ENCODE data around the gene PSMD14.

Gene PSMD14

DNA sequence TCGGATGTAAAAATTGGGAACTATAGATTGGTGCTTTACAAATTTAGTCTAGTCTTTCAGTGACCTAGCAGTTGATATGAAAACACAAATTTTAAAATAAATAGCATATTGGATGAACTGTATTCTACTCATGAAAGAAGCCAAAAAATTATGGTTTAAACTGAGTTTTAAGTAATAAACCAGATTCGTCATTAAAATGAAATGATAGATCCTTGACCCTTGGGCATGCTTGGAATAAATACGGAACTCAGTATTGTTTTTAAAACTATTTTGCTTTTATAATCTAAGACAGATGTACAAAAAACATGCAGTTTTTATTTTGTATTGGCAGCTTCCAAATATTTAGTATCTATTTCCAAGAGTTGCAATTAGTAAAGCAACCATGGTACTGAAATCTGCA lies 73.3 kb downstream of the PSMD14 start:
- H3K4me3 Mint-ChIP-seq = no peak overlapping the region
- H3K27me3 Mint-ChIP-seq (ENCODE audit: low read depth) = no peaks in the 10 kb centered on the region
- H3K27ac Mint-ChIP-seq = no peak overlapping the region
- DNase-seq (ENCODE audit: low spot score) = no peak
- peaks cover 6% of the 10 kb centered on the region for H3K36me3 Mint-ChIP-seq (ENCODE audit: low read depth)
- no peaks in the 10 kb centered on the region for H3K9me3 Mint-ChIP-seq
- H3K4me1 Mint-ChIP-seq (ENCODE audit: low read depth) = peaks cover 27% of the 10 kb centered on the region

DNA sequence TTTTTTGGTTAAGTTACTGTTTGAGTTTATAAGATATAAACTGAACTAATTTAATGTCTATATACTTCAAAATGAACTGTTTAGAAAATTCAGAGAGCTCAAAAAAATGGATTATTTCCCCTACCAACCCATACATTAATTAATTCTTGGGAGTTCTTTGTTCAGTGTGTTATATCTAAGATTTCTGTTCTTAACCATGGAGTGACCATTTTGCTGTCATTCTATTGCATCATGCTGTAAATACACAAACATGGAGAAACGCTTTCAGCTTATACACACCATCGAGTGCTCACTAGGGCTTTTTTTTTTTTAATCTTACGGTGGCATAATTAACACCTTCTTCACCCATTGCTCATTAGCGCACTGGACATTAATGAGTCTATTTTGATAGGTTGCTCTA lies 74.5 kb downstream of the PSMD14 start:
- no peak overlapping the region for H3K27ac Mint-ChIP-seq
- no peaks in the 10 kb centered on the region for H3K27me3 Mint-ChIP-seq (ENCODE audit: low read depth)
- no peaks in the 10 kb centered on the region for H3K9me3 Mint-ChIP-seq
- no peak overlapping the region for H3K4me3 Mint-ChIP-seq
- DNase-seq (ENCODE audit: low spot score) = no peak
- peaks cover 6% of the 10 kb centered on the region for H3K36me3 Mint-ChIP-seq (ENCODE audit: low read depth)
- peaks cover 34% of the 10 kb centered on the region for H3K4me1 Mint-ChIP-seq (ENCODE audit: low read depth)

- Mint-ChIP-seq H3K4me1 (ENCODE audit: low read depth) (peaks cover 34% of the 10 kb centered on the region), H3K36me3 (ENCODE audit: low read depth) (peaks cover 11% of the 10 kb centered on the region), H3K27ac (peak overlapping the region; percentile 84), H3K4me3 (peak overlapping the region; percentile 70), H3K27me3 (ENCODE audit: low read depth) (no peaks in the 10 kb centered on the region), H3K9me3 (no peaks in the 10 kb centered on the region)
- peak; percentile 33 for DNase-seq (ENCODE audit: low spot score)
Observed at GRCh38 chr2:161384864-161385263, 76.6 kb downstream of the PSMD14 start.

DNA sequence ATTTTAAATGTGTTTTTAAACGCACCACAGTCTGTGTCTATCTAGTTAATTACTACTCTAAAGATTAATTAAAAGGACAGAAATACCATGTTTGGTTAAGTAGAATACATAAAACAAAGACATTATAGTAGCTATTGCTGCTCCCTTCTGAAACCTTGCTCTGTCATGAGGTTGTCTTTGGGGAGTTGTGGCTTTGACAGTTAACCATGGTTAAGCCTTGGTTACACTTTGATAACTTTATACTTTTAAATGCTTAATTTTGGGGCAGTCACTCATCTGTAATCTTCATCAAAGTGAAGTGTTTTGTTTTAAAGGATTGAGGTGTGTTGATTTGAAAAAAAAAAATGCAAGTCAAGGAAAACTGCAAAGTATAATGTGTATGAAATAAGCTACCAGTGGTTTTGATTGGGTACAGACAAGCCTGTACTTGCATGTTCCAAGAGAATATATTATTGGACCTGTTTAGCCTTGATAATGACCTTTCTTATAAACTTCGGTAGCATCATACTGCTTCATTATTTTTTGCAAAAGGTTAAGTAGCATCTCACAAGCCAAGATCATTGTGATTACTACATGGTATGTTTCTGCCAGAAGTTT lies 78.1 kb downstream of the PSMD14 start:
- H3K4me3 Mint-ChIP-seq = peak overlapping the region; percentile 39
- peaks cover 14% of the 10 kb centered on the region for H3K36me3 Mint-ChIP-seq (ENCODE audit: low read depth)
- H3K27me3 Mint-ChIP-seq (ENCODE audit: low read depth) = no peaks in the 10 kb centered on the region
- no peak for DNase-seq (ENCODE audit: low spot score)
- H3K27ac Mint-ChIP-seq = peak overlapping the region; percentile 67
- H3K4me1 Mint-ChIP-seq (ENCODE audit: low read depth) = peaks cover 40% of the 10 kb centered on the region
- no peaks in the 10 kb centered on the region for H3K9me3 Mint-ChIP-seq

- DNase-seq (ENCODE audit: low spot score) = no peak
- Mint-ChIP-seq H3K4me3 (no peak overlapping the region), H3K9me3 (no peaks in the 10 kb centered on the region), H3K27me3 (ENCODE audit: low read depth) (no peaks in the 10 kb centered on the region), H3K27ac (no peak overlapping the region), H3K4me1 (ENCODE audit: low read depth) (peaks cover 41% of the 10 kb centered on the region), H3K36me3 (ENCODE audit: low read depth) (peaks cover 24% of the 10 kb centered on the region)
Observed at GRCh38 chr2:161388146-161388779, 80.0 kb downstream of the PSMD14 start.

GRCh38 chr2:161391737-161392506 lies 83.7 kb downstream of the PSMD14 start:
- DNase-seq (ENCODE audit: low spot score) = no peak
- H3K9me3 Mint-ChIP-seq = no peaks in the 10 kb centered on the region
- H3K27ac Mint-ChIP-seq = no peak overlapping the region
- peaks cover 13% of the 10 kb centered on the region for H3K4me1 Mint-ChIP-seq (ENCODE audit: low read depth)
- H3K27me3 Mint-ChIP-seq (ENCODE audit: low read depth) = no peaks in the 10 kb centered on the region
- no peak overlapping the region for H3K4me3 Mint-ChIP-seq
- H3K36me3 Mint-ChIP-seq (ENCODE audit: low read depth) = peaks cover 37% of the 10 kb centered on the region

DNA sequence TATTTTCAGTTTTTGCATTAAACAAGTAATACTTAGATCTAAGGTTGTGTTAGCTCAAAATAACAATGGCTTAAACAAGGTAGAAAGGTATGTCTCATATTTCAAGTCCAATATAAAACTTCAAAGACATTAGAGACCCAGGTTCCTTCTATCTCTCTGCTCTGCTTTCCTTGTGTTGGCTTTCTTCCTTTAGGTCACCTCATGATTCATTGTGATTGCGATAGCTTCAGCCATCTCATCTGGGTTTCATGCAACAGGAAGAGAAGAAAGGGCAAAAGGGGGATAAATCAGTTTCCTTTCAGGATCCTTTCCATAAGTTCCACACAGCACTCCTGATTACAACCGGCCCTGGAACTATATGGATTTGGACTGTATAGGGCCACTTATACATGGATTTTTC lies 91.9 kb downstream of the PSMD14 start:
- no peak for DNase-seq (ENCODE audit: low spot score)
- Mint-ChIP-seq H3K27ac (no peak overlapping the region), H3K9me3 (no peaks in the 10 kb centered on the region), H3K27me3 (ENCODE audit: low read depth) (no peaks in the 10 kb centered on the region), H3K36me3 (ENCODE audit: low read depth) (peaks cover 38% of the 10 kb centered on the region), H3K4me3 (no peak overlapping the region), H3K4me1 (ENCODE audit: low read depth) (no peaks in the 10 kb centered on the region)

GRCh38 chr2:161402297-161402696 lies 94.1 kb downstream of the PSMD14 start:
- Mint-ChIP-seq H3K27ac (no peak overlapping the region), H3K9me3 (no peaks in the 10 kb centered on the region), H3K36me3 (ENCODE audit: low read depth) (peaks cover 23% of the 10 kb centered on the region), H3K4me1 (ENCODE audit: low read depth) (no peaks in the 10 kb centered on the region), H3K4me3 (no peak overlapping the region), H3K27me3 (ENCODE audit: low read depth) (no peaks in the 10 kb centered on the region)
- DNase-seq (ENCODE audit: low spot score) = no peak

- H3K27ac Mint-ChIP-seq = no peak overlapping the region
- H3K9me3 Mint-ChIP-seq = no peaks in the 10 kb centered on the region
- H3K4me3 Mint-ChIP-seq = no peak overlapping the region
- H3K27me3 Mint-ChIP-seq (ENCODE audit: low read depth) = no peaks in the 10 kb centered on the region
- no peaks in the 10 kb centered on the region for H3K4me1 Mint-ChIP-seq (ENCODE audit: low read depth)
- peaks cover 20% of the 10 kb centered on the region for H3K36me3 Mint-ChIP-seq (ENCODE audit: low read depth)
- DNase-seq (ENCODE audit: low spot score) = no peak
Observed at GRCh38 chr2:161406316-161406715, 98.1 kb downstream of the PSMD14 start.

- peaks cover 3% of the 10 kb centered on the region for H3K4me1 Mint-ChIP-seq (ENCODE audit: low read depth)
- DNase-seq (ENCODE audit: low spot score) = no peak
- H3K27me3 Mint-ChIP-seq (ENCODE audit: low read depth) = no peaks in the 10 kb centered on the region
- no peak overlapping the region for H3K4me3 Mint-ChIP-seq
- H3K9me3 Mint-ChIP-seq = no peaks in the 10 kb centered on the region
- H3K36me3 Mint-ChIP-seq (ENCODE audit: low read depth) = peaks cover 24% of the 10 kb centered on the region
- H3K27ac Mint-ChIP-seq = no peak overlapping the region
Observed at GRCh38 chr2:161407597-161407996, 99.4 kb downstream of the PSMD14 start.

DNA sequence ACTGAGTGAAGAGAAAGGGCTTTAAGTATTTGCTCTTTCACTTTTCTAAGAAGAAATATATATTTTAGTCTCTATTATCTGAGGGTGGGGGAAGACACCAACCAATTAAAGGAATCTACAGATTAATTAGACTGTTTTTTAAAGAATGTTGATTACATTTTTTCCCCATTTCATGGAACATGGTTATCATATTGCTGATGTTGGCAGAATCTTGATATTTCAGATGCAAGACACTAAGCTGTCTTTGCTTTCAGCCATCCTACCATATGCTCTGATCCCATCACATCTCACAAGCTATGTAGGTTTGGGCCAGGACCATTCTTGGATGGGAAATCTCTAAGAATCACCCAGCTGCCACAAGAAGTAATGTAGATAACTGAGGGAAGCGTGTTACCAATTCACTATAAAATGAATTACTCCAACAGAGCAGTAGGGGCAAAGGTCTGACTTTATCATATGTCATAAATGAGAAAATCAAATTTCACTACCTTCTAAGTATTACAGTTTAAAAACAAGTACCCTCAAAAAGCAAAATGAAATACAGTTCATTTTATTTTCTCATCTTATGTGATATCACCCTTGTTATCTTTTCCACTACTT lies 101.2 kb downstream of the PSMD14 start:
- H3K36me3 Mint-ChIP-seq (ENCODE audit: low read depth) = peaks cover 21% of the 10 kb centered on the region
- H3K27me3 Mint-ChIP-seq (ENCODE audit: low read depth) = peaks cover 7% of the 10 kb centered on the region
- H3K27ac Mint-ChIP-seq = no peak overlapping the region
- H3K9me3 Mint-ChIP-seq = no peaks in the 10 kb centered on the region
- no peak overlapping the region for H3K4me3 Mint-ChIP-seq
- no peak for DNase-seq (ENCODE audit: low spot score)
- peaks cover 5% of the 10 kb centered on the region for H3K4me1 Mint-ChIP-seq (ENCODE audit: low read depth)

DNA sequence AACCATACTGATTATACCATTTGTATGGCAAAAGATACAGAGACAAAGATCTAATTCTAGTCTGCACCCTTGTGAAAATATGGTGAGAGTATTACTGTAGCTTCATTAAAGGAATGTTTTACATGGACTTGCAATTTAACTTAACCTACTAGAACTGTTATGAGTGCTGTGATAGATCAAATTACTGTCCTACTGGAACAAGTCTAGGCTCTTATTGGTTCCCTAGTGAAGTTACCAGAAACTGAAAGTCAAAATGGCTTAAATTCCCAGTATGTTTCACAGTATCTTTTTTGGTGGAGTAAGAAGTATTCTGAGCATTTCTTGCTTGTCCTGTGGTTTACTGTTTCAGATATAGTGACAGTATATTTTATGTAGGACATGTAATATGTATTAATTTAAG lies 104.1 kb downstream of the PSMD14 start:
- no peak overlapping the region for H3K4me3 Mint-ChIP-seq
- DNase-seq (ENCODE audit: low spot score) = no peak

GRCh38 chr2:161414042-161415033 lies 106.1 kb downstream of the PSMD14 start:
- Mint-ChIP-seq H3K4me1 (ENCODE audit: low read depth) (peaks cover 43% of the 10 kb centered on the region), H3K27ac (peak overlapping the region; percentile 34), H3K4me3 (peak overlapping the region; percentile 79), H3K9me3 (no peaks in the 10 kb centered on the region), H3K36me3 (ENCODE audit: low read depth) (peaks cover 21% of the 10 kb centered on the region), H3K27me3 (ENCODE audit: low read depth) (peaks cover 52% of the 10 kb centered on the region)
- no peak for DNase-seq (ENCODE audit: low spot score)

More for the DNA sequence above, 104.1 kb downstream of the PSMD14 start:
- no peaks in the 10 kb centered on the region for H3K9me3 Mint-ChIP-seq
- H3K27ac Mint-ChIP-seq = no peak overlapping the region
- peaks cover 28% of the 10 kb centered on the region for H3K4me1 Mint-ChIP-seq (ENCODE audit: low read depth)
- peaks cover 33% of the 10 kb centered on the region for H3K27me3 Mint-ChIP-seq (ENCODE audit: low read depth)
- H3K36me3 Mint-ChIP-seq (ENCODE audit: low read depth) = peaks cover 24% of the 10 kb centered on the region

All from T-helper 2 cell treated with Interferon-gamma antibody and Interleukin-4, amounts not matched to agents 5 μg/mL and 100 μg/mL, for 36 hours (primary cell).